Neuronal stem cell (in vitro differentiated cells): ENCODE measurements around the gene TP63.

Experiments
- DNase-seq: peaks from one replicate; pipeline ENCODE4 v3.0.0-alpha.2; 2013; ENCODE audit warnings: low spot score
- H2AFZ ChIP-seq: one replicate; pipeline ENCODE4 v1.6.1; 2013; ENCODE audit warnings: mild to moderate bottlenecking, low read length, inconsistent platforms
- H2AK5ac ChIP-seq: 2 replicates; pipeline ENCODE4 v1.6.1; 2013; ENCODE audit warnings: low read depth, mild to moderate bottlenecking, inconsistent platforms, low read length, moderate library complexity, mixed read lengths
- H2BK120ac ChIP-seq: 2 replicates; pipeline ENCODE4 v1.6.1; 2013; ENCODE audit warnings: low read depth, mild to moderate bottlenecking, inconsistent platforms, low read length, moderate library complexity, mixed read lengths
- H2BK12ac ChIP-seq: one replicate; pipeline ENCODE4 v1.6.1; 2013; ENCODE audit warnings: low read length, inconsistent platforms
- H2BK15ac ChIP-seq: 2 replicates; pipeline ENCODE4 v1.6.1; 2013; ENCODE audit warnings: mild to moderate bottlenecking, low read length, inconsistent platforms, mixed read lengths
- H2BK5ac ChIP-seq: one replicate; pipeline ENCODE4 v1.6.1; 2013; ENCODE audit warnings: inconsistent platforms, mild to moderate bottlenecking, low read length, moderate library complexity
- H3K14ac ChIP-seq: one replicate; pipeline ENCODE4 v1.6.1; 2013; ENCODE audit warnings: low read length, inconsistent platforms
- H3K18ac ChIP-seq: 2 replicates; pipeline ENCODE4 v1.6.1; 2013; ENCODE audit warnings: low read length, inconsistent platforms
- H3K23ac ChIP-seq: 2 replicates; pipeline ENCODE4 v1.6.1; 2013; ENCODE audit warnings: low read depth, mild to moderate bottlenecking, mixed read lengths, low read length, inconsistent platforms; ENCODE audit not compliant: poor library complexity
- H3K27ac ChIP-seq: replicated peaks from 3 replicates; pipeline ENCODE4 v1.5.1; 2013; ENCODE audit warnings: low read length, inconsistent platforms
- H3K27me3 ChIP-seq, 3 experiments: 2 replicates each; pipeline ENCODE4 v1.6.1; 2013; ENCODE audit warnings: low read length in 3 of 3, mild to moderate bottlenecking in 2 of 3, inconsistent platforms in 1 of 3, low read depth in 1 of 3, mixed read lengths in 1 of 3, moderate library complexity in 1 of 3; ENCODE audit not compliant: control insufficient read depth in 3 of 3, insufficient read depth in 3 of 3
- H3K36me3 ChIP-seq, 2 donors: replicated peaks in 1 of 2; 2 replicates each; pipeline ENCODE4 v1.6.1; 2013; ENCODE audit warnings: low read length in 2 of 2; ENCODE audit not compliant: control insufficient read depth in 2 of 2, insufficient read depth in 2 of 2
- H3K4ac ChIP-seq: 2 replicates; pipeline ENCODE4 v1.6.1; 2013; ENCODE audit warnings: inconsistent platforms, mild to moderate bottlenecking, low read length, moderate library complexity
- H3K4me1 ChIP-seq, 2 donors: 1 replicate in 1 of 2; 2 replicates in 1 of 2; pipeline ENCODE4 v1.6.1; 2013; ENCODE audit warnings: low read length in 2 of 2, low read depth in 1 of 2; ENCODE audit not compliant: control insufficient read depth in 2 of 2, insufficient read depth in 1 of 2
- H3K4me2 ChIP-seq: one replicate; pipeline ENCODE4 v1.6.1; 2013; ENCODE audit warnings: mild to moderate bottlenecking, low read length, inconsistent platforms; ENCODE audit not compliant: insufficient read depth, poor library complexity, severe bottlenecking
- H3K4me3 ChIP-seq, 2 donors: 2 replicates each; pipeline ENCODE4 v1.5.1; 2013; ENCODE audit warnings: low read length in 2 of 2, mild to moderate bottlenecking in 2 of 2, inconsistent platforms in 1 of 2, moderate library complexity in 1 of 2
- H3K79me1 ChIP-seq: one replicate; pipeline ENCODE4 v1.6.1; 2013; ENCODE audit warnings: low read depth, mild to moderate bottlenecking, inconsistent platforms, low read length, moderate library complexity
- H3K9ac ChIP-seq: one replicate; pipeline ENCODE4 v1.6.1; 2013; ENCODE audit warnings: mild to moderate bottlenecking, low read depth, low read length, inconsistent platforms; ENCODE audit not compliant: poor library complexity
- H3K9me3 ChIP-seq, 2 donors: replicated peaks in 1 of 2; 2 replicates each; pipeline versions ENCODE3 to v1.6.1; 2013; ENCODE audit warnings: low read length in 2 of 2, mild to moderate bottlenecking in 2 of 2, inconsistent platforms in 1 of 2, low read depth in 1 of 2, mixed read lengths in 1 of 2, moderate library complexity in 1 of 2; ENCODE audit not compliant: control insufficient read depth in 2 of 2, insufficient read depth in 1 of 2
- H4K8ac ChIP-seq: one replicate; pipeline ENCODE4 v1.6.1; 2013; ENCODE audit warnings: low read depth, mild to moderate bottlenecking, inconsistent platforms, low read length, moderate library complexity
- H4K91ac ChIP-seq: one replicate; pipeline ENCODE4 v1.6.1; 2013; ENCODE audit warnings: low read length, low read depth, mild to moderate bottlenecking, inconsistent platforms; ENCODE audit not compliant: poor library complexity
- WGBS, 2 donors: extraction: QIAGEN DNeasy Blood & Tissue Kit; methylation state at CpG; one replicate each; pipeline ENCODE4 v1.1.7; 2013; ENCODE audit warnings: missing lambda C conversion rate in 2 of 2, mixed read lengths in 1 of 2; ENCODE audit not compliant: insufficient read length in 2 of 2, insufficient replicate concordance in 1 of 2; ENCODE audit errors: extremely low coverage in 2 of 2; 5-methylcytosine and 5-hydroxymethylcytosine counted together

The TP63 gene

DNA sequence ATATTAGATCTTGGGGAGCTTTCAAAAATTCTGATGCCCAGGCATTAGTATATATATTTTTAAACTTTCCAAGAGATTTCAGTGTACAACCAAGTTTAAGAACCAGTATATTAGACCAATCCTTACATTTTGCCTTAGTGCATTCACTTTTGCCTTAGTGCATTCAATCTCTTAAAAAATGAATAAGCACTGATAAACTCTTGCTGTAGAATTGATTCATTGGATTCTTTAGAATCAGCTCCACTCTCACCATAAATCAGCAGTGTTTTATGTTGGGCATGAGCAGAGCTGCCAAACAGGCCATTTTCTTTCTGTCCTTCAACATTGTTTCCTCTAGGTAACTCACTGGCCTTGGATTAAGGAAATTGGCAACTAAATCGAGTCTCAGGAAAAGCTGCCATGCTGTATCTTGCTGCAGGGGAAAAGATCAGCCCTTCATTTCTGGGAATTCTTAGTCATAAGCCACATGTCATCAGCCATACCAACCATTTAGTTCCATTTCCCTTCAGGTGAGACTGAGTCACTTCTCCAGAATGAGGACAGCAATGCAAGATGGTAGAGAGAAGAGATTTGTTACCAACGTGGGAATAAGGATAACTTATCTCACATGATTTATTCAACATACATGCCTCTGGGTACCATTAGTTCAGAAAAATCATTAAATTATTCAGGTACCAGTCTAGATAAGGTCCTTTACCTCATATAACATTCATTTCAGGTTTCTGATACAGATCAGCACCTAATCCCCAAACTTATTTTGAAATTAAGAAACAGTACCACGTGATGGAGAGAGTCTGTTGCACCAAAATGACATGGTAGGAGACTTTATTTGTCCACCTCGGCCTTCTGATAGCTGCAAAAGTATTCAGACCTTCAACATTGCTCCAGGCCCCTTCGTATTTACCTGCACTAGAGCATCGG lies 297.0 kb downstream of the TP63 start:
- no peak overlapping the region for H3K27ac ChIP-seq
- no peak for DNase-seq
- no peak overlapping the region for H3K4ac ChIP-seq
- no peak overlapping the region for H2BK12ac ChIP-seq
- H3K79me1 ChIP-seq, result no peaks in the 10 kb centered on the region
- no peaks in the 10 kb centered on the region for H3K9me3 ChIP-seq
- H3K36me3 ChIP-seq, result no peaks in the 10 kb centered on the region
- H4K91ac ChIP-seq, result no peak overlapping the region
- H2AK5ac ChIP-seq, result no peak overlapping the region
- H3K4me3 ChIP-seq, result no peak overlapping the region
- no peak overlapping the region for H3K18ac ChIP-seq
- no peaks in the 10 kb centered on the region for H3K4me1 ChIP-seq
- H3K14ac ChIP-seq, result no peak overlapping the region
- H3K23ac ChIP-seq, result no peak overlapping the region
- H2BK5ac ChIP-seq, result no peak overlapping the region
- WGBS, 2 donors, result no CpG with 5 or more reads among the region's 6 CpGs
- no peak overlapping the region for H3K4me2 ChIP-seq
- H4K8ac ChIP-seq, result no peak overlapping the region
- no peaks in the 10 kb centered on the region for H3K27me3 ChIP-seq
- no peak overlapping the region for H2BK120ac ChIP-seq
- H2AFZ ChIP-seq, result no peak overlapping the region
- H2BK15ac ChIP-seq, result no peak overlapping the region
- H3K9ac ChIP-seq, result no peak overlapping the region

DNA sequence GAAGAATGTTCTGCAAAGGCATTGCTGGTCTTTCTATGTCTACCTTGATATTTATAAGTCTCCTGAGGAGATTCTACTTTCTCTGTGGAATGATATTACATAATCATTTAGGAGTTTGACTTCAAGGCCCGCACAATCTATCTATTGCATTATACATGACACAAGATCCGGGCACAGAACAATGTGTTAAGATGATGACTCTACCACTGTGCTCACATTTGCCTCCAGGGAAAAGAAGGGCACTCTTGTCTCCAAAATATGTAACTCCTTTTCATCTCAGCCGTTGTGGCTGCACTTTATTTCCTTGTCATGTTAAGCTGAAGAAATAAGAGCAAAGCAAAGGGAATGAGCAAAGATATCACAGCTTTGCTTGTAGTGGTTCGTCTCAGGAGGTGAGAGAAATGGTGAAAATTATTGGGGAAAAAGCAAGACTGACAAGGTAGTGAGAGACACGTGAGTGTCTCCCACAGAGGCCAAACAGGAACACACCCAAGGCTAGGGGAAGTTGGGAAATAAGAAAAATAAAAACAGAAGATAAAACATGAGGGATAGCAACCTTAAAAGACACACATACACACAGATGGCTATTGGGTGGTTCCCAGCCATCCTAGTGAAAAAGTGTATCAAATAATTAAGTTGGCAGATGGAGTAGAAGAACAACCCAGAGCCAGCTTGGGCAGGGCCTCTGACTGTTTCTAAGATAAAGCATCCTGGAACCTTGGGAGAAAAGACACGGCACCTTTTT lies 305.2 kb downstream of the TP63 start:
- H3K4me1 ChIP-seq, result peaks cover 0 to under 1% of the 10 kb centered on the region in 2 donors
- no peak overlapping the region for H2AK5ac ChIP-seq
- no peak overlapping the region for H2AFZ ChIP-seq
- no peak overlapping the region for H3K4ac ChIP-seq
- DNase-seq, result no peak
- H3K23ac ChIP-seq, result no peak overlapping the region
- H3K14ac ChIP-seq, result no peak overlapping the region
- H3K18ac ChIP-seq, result no peak overlapping the region
- H3K9me3 ChIP-seq, result no peaks in the 10 kb centered on the region
- no peak overlapping the region for H3K4me3 ChIP-seq
- WGBS, 2 donors, result no CpG with 5 or more reads among the region's 6 CpGs
- no peak overlapping the region for H3K4me2 ChIP-seq
- H3K79me1 ChIP-seq, result no peaks in the 10 kb centered on the region
- H2BK15ac ChIP-seq, result no peak overlapping the region
- H3K9ac ChIP-seq, result no peak overlapping the region
- no peak overlapping the region for H3K27ac ChIP-seq
- no peak overlapping the region for H2BK120ac ChIP-seq
- H2BK12ac ChIP-seq, result no peak overlapping the region
- no peak overlapping the region for H4K8ac ChIP-seq
- no peaks in the 10 kb centered on the region for H3K27me3 ChIP-seq
- H4K91ac ChIP-seq, result no peak overlapping the region
- H3K36me3 ChIP-seq, result no peaks in the 10 kb centered on the region
- no peak overlapping the region for H2BK5ac ChIP-seq

DNA sequence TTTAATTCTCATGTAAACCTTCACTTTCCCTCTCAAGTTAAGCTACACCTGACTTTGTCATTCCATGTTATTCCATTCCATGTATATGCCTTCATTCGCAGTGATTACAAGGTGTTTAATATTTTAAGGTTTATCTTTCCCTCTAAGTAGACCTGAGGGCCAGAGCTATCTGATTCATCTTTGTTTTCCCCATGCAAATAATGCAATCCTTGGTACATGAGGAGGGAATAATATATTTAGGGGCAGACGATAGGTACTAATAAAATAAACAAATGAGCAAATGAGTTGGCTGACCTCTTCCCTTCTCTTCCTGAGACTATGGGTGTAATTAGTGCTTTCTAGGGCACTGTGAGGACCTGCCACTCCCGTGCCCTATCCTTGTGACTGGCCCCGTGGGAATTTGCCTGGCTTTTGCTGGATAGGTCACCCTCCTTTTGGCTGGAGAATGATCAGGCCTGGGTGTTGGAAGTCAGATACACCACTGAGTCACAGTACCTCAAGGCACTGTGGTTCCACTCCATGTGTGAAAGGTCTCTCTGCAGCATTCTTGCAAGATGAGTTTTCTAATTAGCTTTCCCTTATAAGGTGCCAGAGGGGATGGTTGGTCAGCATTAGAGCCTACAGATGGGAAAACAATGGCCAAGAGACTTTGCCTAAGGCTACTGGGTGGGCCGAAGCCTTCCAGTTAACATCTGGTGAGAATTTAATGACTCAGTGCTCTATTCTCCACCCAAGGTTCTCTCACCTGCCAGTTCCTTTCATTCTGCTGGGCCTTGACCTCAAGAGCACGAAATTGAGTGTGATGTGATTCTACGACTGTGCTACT lies 306.3 kb downstream of the TP63 start:
- peaks cover 0 to 3% of the 10 kb centered on the region in 2 donors for H3K4me1 ChIP-seq
- H2AK5ac ChIP-seq, result no peak overlapping the region
- H3K23ac ChIP-seq, result no peak overlapping the region
- H2BK5ac ChIP-seq, result no peak overlapping the region
- no peak overlapping the region for H3K4me2 ChIP-seq
- H3K27ac ChIP-seq, result no peak overlapping the region
- no peak overlapping the region for H4K8ac ChIP-seq
- DNase-seq, result no peak
- H3K14ac ChIP-seq, result no peak overlapping the region
- no peaks in the 10 kb centered on the region for H3K79me1 ChIP-seq
- no peak overlapping the region for H3K9ac ChIP-seq
- no peaks in the 10 kb centered on the region for H3K9me3 ChIP-seq
- no peak overlapping the region for H3K4me3 ChIP-seq
- H4K91ac ChIP-seq, result no peak overlapping the region
- H2BK12ac ChIP-seq, result no peak overlapping the region
- no peak overlapping the region for H3K18ac ChIP-seq
- no peak overlapping the region for H2BK15ac ChIP-seq
- H2BK120ac ChIP-seq, result no peak overlapping the region
- no peak overlapping the region for H3K4ac ChIP-seq
- no peaks in the 10 kb centered on the region for H3K27me3 ChIP-seq
- no peaks in the 10 kb centered on the region for H3K36me3 ChIP-seq
- no peak overlapping the region for H2AFZ ChIP-seq
- WGBS, 2 donors, result no CpG with 5 or more reads among the region's 7 CpGs
